NCI-H82 (cell line): Measurements from ENCODE around the gene ZGLP1.

Source experiments
- DNase-seq: peaks from one replicate; lab custom pipeline; 2025; lab: John Stamatoyannopoulos, UW

Gene ZGLP1

DNA sequence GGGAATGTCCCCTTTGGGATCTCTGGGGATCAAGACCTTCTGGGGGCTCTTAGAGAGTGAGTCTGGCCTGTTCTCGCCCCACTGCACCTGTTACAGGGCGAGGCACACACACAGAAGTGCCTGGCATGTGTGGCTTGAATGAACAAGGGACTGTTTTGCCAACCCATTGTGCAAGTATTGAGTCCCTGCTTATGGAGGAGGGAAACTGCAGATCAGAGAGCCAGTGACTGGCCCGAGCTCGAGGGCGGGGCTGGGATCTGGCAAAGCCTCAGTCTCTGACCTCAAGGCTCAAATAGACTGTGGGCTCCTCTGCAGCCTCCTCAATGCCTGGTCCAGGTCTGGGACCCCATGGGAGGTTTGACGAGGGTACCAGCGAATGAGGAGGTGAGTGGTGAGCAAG, 18.2 kb upstream of the ZGLP1 start:
- DNase-seq: no peak

DNA sequence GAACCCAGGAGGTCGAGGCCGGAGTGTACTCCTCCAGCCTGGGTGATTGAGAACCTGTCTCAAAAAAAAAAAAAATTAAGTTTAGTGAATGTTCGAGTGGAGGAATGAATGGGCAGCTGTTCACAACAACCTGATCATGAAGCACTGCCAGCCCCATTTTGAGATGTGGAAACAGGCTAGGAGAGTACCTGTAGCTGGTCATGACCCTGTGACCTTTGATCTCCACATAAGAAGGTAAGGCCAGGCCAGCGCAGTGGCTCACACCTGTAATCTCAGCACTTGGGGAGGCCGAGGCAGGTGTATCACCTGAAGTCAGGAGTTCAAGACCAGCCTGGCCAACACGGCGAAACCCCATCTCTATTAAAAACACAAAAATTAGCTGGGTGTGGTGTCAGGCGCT, 16.1 kb upstream of the ZGLP1 start:
- no peak for DNase-seq

DNA sequence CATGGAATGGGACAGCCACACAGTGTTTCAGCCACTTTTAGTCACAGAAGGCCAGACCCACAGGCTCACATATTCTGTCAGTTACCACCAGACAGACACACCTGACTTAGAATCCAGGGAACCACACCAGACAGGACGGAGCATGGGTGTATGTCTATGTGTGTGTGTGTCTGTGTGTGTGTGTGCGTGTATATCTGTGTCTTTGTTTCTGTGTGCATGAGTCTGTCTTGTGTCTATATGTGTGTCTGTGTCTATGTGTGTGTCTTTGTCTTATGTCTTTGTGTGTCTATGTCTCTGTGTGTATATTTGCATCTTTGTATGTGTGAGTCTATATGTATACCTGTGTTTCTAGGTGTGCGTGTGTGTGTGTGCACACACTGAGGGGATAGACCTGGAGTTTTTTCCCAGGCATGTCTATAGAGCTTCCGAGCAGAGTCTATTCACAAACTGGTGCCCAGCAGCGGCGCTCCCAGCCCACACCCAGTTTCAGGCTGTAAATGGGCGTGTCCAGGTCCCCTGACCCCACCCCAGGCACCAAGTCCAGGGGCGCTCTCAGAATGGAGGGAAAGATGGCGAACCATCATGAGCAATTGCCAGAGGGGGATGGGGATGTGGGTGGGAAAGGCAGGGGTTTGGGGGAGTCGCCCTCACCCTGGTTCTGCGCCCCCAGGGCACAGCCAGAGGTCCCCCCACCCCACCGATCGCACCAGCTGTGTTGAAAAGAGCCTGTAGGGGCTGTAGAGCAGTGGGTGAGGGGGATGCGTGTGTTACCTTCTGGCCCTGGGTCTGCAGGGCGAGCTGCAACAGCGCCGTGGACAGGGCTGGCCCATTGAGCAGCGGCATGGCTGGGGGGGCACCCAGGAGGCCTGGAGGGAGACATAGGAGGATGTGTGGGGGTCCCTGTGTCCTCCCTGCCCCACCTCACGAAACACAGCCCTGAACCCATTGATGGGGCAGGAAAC, 12.5 kb upstream of the ZGLP1 start:
- no peak for DNase-seq

DNA sequence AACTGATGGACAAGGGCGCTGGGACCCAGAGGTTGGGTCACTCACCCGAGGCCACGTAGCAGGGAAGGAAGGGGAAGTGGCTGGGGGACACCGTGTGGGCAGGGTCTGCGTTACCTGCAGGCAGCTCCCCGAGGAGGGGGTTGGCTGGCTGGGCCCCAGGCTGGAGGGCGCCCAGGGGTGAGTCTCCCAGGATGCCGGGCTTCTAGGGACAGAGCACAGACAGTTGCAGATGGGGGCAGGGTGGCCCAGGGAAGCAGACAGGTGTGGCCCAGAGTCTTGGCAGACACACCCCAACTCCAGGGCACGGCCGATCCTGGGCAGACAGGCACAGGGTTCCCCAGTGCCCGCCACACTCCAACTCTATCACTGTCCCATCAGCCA, 11.8 kb upstream of the ZGLP1 start:
- DNase-seq: no peak

DNA sequence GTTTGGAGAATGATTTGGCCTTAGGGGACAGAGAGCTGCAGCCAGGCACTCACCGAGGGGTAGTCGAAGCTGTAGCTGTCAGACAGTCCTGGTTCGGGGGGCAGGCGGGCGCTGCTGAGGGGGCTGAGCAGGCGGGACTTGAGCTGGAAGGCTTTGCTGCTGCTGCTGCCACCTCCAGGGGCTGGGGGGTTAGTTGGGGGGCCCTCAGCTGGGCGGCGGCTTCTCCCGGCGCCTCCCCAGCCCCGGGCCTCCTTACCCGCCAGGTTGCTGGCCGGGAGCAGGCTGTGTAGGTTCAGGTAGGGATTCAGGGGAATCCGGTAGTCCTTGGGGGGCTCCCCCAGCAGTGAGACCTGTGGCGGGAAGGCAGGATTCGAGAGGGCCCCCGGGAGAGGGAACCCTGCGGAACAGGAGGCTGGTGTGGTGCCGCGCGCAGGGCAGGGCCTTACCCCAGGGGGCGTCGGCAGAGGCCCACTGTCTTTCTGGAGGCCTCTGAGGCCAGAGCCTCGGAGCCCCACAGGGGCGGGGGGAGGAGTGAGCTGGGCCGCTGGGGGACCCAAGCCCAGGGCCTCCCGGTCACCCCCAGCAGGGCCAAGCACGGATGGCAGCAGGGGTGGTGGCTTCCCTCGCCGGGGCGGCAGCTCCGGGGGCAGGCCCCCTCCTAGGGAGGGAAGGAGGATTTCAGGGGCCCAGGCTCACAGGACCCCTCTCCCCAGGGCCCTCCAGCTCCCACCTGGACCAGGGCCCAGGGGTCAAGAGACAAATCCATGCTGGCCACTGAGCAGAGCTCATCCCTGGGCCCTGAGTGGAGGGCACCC, 11.2 kb upstream of the ZGLP1 start:
- DNase-seq: no peak

DNA sequence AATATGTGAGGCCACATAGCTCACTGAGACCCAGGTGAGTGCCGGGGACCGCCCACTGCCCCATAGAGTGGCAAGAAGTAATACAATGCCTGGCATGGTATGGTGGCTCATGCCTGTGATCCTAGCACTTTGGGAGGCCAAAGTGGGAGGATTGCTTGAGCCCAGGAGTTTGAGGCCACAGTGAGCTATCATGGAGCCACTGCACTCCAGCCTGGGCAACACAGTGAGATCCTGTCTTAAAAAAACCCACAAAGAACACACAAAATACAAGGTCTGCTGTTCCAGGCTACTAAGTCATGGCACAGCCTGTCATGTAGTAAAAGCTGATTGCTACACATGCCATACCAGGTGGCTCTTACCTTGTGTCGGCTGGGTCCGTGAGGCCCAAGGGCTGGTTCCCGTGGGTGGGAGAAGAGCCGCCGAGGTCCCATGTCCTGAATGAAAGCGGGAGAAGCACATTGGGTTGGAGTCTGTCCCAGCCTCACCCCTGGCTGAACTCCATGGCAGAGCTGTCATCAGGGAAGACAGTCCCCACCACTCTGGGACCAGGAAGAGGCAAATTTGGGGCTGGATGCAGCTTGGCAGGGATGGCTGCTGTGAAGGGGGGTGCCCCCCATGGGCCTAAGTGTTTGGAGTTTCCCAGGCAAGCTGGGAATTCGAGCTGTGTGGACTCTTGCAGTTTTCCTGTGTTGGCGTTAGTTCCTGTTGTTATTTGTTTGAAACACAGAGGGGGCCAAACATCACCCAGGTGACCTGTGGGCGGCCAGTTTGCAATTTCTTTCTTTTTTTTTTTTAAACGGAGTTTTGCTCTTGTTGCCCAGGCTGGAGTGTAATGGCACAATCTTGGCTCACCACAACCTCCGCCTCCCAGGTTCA, 9.4 kb upstream of the ZGLP1 start:
- no peak for DNase-seq

DNA sequence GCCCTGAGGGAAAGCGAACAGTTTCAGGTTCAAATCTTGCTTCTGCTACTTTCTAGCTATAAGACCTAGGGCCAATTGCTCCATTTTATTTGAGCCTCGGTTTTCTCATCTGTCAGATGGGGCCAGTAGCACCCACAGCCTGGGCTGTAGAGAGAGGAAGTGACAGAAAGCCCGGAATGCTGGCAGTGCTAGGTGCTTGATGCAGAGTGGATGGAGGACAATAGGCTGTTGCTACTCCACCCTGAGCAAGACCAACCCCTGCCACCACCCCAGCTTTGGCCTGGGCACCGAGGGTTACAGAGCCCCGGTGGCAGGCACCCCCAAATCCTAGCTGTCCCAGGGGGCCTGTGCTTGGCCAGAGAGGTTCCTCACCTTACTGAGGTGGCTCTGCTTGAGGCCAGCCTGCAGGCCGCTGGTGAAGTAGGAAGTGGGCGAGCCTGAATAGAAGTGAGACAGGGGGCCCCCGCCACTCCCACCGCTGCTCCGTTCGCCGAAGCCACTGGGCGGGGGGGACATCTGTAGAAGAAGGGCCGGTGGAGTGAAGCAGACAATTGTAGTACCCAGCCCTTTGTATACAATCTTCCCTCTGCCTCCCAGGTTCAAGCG, 8.3 kb upstream of the ZGLP1 start:
- DNase-seq: no peak

DNA sequence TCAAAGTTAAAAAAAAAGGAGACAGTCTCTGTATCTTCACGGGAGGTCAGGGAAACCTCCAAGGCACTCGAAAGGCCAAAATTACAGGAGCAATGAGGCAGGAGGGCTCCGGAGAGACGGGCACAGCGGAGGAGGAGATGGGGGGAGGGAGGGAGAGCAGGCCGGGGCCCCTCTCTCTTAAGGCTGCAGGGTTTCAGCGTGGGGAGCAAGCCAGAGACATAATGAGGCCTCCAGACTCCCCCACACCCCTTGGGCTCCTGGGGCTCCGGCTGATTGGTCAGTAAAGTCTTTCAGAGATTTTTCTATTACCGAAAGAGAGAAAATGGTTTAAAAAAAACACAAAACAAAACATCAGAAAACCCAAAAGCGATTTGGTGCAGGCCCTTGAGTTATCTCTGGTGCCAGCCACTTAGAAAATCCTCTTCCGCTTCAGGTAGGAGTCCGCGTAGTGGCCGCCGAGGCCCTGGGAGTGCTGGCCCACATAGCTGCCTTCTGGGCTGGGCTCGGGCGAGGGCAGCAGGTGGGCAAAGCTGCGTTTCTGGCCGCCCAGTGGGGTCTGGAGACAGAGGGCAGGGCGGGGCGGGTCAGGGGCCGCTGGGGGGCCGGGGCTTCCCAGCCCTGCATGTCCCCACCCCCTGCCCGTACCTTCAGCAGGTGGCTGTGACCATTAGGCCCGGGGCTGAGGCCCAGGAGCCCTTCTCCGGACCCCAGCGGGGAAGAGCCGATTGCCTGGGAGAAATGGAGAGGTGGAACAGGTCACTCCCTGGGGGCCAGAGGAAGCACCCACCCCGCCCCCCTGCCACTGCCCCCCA, 7.6 kb upstream of the ZGLP1 start:
- DNase-seq: no peak

DNA sequence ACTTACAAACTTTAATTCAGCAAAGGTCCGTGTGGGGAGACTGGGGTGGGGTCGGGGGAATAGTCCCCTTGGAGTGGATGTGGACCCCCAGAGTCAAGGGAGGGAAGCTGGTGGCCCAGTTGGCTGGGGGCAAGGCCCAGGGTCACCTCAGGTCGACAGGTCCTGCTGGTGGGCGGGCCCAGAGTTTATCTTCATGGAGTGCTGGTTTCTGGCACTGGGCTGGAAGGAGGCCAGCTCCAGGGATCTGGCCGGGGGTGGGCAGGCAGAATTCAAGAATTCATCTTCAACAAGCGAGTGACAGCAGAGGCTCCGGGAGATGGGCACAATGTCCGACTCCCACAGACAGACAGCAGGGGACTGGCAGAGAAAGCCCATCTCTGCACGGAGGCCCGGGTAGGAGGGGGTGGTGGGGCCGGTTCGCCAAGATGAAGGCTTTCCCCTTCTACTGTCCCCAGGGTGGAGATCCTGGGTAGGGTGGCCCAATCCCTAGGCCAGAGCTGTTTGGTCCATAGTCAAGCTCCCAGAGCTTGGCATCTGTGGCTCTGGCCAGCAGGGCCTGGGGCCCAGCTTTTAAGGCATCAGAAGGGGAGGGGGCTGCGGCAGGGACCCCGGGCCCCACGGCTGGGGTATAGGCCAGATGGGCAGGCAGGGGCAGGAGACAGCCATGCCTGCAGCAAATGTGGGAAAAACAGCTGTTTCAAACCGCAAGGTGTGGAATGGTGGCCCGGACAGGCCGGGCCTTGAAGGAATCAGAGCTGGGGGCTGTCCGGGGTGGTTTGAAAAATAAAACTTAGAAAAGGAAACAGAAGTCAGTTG, 6.8 kb upstream of the ZGLP1 start:
- peak; percentile 40 for DNase-seq

DNA sequence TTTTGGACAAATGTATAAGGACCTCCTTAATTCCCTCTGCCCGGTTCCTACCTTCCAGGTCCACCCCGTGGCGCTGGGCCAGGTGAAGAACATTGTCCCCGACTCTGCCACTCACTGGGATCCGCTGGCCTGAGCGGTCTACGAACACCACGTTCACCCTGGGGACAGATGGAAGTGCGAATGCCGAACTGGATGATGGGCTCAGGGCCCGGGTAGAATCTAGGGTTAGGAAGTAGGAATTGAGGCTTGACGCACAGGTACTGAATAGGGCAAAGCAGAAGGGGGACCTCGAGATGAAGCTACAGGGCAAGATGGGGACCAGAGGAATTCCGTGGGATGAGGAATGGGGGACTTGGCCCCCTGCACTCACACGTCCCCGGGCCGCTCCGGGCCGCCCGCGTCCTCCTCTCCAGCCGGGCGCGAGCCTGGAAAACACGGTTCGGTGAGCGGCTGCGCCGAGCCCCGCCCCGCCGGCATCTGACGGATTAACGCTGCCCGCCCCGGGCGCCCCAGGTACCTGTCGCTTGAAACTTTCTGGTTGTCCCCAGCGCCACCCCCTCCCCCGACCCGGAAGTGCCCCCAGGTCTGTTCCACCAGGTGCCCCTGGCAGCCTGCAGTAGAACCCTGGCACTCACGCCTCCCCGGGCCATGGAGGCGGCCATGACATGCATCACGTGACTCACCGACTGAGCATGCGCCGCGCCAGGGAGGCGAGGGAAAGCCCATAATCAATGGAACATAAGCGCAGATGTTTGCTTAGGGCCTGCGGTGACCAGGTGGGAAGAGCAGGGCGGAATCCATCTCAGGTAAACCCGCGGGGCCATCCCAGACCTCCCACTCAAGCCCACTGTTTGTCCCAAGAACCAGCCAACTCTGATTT, 6.0 kb upstream of the ZGLP1 start, which contains the start of gene FDX2:
Gene FDX2, minus strand, starts transcription at position 681 of the 880 bp plus-strand sequence. Its CDS starts 19 bp downstream, at position 662.
- peak; percentile 90 for DNase-seq

DNA sequence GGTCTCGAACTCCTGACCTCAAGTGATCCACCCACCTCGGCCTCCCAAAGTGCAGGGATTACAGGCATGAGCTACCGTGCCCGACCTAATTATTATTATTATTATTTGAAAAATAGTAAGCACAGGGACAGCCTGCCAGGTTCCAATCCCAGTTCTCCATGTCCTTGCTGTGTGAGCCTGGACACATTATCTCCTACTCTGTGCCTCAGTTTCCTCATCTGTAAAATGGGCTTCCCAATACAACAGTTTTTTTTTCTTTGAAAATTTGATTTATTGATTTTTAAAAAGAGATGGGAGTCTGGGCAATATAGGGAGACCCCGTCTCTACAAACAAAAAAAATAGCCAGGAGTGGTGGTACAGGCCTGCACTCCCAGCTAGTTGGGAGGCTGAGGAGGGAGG, 3.3 kb downstream of the ZGLP1 start:
- no peak for DNase-seq

DNA sequence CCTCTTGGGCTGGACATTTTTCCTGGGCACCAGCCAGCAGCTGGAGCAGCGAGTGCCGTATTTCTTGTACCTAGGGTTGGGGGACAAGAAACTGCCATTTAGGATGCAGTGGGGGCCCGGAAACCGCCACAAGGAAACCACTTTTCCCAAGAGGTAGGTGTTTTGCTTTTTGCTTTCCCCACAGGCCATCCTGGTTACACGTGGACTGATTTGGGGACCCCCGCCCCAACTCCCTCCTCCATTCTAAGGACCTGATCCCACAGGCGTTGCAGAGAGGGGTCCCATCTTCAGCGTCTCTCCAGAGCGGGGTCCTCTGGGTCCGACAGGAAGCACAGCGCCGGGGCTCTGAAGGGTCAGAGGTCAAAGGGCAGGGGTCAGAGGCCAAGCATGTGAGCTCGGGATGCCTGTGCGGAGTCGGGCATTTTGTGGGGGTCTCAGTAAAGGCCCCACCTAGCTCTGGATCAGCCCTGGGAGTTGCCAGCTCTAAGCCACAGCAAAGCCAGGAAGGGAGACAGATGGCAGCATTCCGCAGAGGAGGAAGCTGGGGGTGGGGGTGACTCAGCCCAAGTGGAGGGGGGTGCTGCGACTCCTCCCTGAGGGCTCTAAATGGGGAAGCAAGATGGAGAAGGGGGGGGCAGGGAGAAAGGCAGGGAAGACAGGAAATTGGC, 4.3 kb downstream of the ZGLP1 start:
- DNase-seq: peak; percentile 70

DNA sequence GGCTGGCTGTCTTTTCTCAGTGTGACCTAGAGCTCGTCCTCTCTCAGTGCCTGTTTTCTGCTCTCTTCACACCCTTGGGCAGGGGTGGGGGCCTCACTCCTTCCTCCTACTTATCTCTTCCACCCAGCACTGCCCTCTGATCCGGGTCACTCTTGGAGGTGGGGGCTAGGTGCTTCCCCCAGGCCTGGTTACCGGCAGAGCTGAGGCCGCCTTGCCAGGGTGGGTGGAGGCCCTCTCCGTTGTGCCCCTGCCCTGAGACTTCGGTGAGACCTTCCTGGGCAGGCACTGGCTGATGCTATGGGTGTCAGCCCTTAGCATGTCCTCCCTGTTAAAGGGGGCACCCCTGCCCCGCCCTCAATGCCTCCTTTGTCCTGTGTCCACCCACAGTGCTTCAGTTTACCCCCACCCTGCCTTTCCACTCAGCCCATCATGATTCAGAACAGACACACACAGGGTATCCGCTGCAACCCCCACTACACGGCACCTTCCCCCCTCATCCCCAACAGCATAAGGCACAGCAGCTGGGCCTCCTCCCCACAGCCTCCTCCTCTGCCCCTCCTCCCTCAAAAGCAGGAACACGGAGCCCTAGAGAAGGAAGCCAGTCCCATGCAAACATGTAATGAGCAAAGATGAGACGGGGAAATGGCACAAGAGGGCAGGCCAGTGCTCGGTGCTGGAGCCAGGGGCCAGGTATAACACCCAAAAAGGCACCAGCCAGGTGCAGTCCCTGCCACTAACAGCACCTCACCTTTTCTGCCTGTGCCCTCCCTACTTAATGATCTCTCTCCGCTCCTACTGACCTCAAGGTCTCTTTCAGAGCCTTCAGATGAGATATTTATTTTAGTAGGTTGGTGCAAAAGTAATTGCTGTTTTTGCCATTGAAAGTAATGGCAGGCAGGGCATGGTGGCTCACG, 9.8 kb downstream of the ZGLP1 start:
- DNase-seq: peak; percentile 75

DNA sequence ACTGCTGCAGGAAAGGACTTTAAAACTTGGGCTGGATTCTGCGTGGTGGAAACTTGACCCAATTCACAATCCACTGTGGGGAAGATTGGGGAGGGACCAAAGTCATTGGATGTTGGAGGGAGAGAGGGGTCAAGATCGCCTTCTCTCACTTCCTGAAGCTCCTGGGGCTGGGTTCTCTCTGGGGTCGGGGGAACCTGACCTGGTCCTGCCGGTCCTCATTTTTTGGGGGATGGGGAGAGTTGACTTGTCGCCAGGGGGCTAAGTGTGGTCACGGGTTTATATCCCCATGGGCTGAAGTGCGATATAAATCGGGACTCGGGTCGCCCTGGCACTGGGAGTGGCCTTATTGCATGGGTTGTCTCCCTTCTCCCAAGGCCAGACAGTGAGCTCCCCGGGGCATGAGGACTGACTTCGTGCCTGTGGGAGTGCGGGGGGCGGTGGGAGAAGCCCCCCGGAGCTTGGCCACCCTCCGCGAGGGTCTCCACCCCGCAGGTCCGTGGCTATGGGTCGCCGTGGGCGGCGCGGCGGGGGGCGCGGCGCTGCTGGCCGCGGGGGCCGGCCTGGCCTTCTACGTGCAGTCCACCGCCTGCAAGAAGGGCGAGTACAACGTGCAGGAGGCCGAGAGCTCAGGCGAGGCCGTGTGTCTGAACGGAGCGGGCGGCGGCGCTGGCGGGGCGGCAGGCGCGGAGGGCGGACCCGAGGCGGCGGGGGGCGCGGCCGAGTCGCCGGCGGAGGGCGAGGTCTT, 13.6 kb downstream of the ZGLP1 start:
- DNase-seq: no peak

DNA sequence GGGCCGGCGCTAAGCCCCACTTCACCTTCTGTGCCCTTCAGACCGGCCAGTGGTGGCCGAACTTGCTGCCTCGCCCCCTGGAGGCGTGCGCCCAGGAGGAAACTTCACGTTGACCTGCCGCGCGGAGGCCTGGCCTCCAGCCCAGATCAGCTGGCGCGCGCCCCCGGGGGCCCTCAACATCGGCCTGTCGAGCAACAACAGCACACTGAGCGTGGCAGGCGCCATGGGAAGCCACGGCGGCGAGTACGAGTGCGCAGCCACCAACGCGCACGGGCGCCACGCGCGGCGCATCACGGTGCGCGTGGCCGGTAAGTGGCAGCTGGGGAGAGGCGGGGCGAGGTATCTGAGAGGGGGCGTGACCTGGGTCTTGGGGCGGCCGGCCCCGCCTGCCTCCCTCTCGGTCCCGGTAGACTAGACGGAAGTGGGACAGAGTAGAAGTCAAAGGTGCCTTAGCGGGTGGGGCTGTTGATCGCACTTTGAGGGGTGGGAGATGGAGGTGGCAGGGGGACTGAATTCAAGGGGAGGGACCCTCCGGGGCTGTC, 14.2 kb downstream of the ZGLP1 start:
- DNase-seq: no peak

DNA sequence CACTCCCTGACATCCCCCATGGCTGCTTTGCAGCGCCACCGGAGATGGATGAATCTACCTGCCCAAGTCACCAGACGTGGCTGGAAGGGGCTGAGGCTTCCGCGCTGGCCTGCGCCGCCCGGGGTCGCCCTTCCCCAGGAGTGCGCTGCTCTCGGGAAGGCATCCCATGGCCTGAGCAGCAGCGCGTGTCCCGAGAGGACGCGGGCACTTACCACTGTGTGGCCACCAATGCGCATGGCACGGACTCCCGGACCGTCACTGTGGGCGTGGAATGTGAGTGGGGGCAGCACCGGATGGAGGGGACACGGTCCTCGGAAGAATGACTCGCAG, 15.3 kb downstream of the ZGLP1 start:
- no peak for DNase-seq
